Lower leg skin (tissue), 4 donors: Measurements from ENCODE around the gene ZNF24. TPM values are rescaled to one million over a fixed set of nuclear protein-coding genes. Genes with fewer than 3 reads are reported as not detected.

Source experiments
- DNase-seq, 2 donors: peaks; one replicate each; pipeline ENCODE4 v3.0.0-alpha.2; 2019; ENCODE audit warnings: low spot score in 2 of 2
- H3K4me3 ChIP-seq: fragments of 200-600 bp; sonication (generic); 2 replicates; pipeline ENCODE4 v1.5.1; 2017; ENCODE audit warnings: mild to moderate bottlenecking, low read depth; ENCODE audit not compliant: poor library complexity, severe bottlenecking
- CTCF ChIP-seq, 3 donors: fragments of 450-650 bp; IDR thresholded peaks; one replicate each; pipeline ENCODE4 v1.5.1; 2016; ENCODE audit warnings: antibody characterized with exemption in 3 of 3, mild to moderate bottlenecking in 3 of 3, moderate library complexity in 2 of 3
- POLR2A ChIP-seq, 2 donors: fragments of 450-650 bp; IDR thresholded peaks; one replicate each; pipeline ENCODE4 v1.6.1; 2016 to 2017; ENCODE audit warnings: antibody characterized with exemption in 2 of 2, mild to moderate bottlenecking in 1 of 2, moderate library complexity in 1 of 2
- WGBS, 2 donors: methylation state at CpG; one replicate each; pipeline ENCODE4 v1.1.5; 2018; 5-methylcytosine and 5-hydroxymethylcytosine counted together
- intact Hi-C: fragments of 100-400 bp; cut with DNase I; formaldehyde crosslinking; loops from one replicate; pipeline ENCODE4 v1.15.0; 2023; ENCODE audit warnings: low total_unique reads
- total RNA-seq, 4 donors: library from RNA; depleted of rRNA; stranded (reverse); fragments of >200 nt; gene quantifications; one replicate each; pipeline ENCODE4 v1.1.0, GENCODE V29; 2016

Gene ZNF24
- total RNA-seq, 4 donors from 2014 or later, result 27.2 to 32.4 (median 30.6) TPM

GRCh38 chr18:35387152-35387571, 42.9 kb upstream of the ZNF24 start:
- no peak overlapping the region for H3K4me3 ChIP-seq
- 62 to 69% methylated on average over 3 of the region's 3 CpGs for WGBS, 2 donors
- TF ChIP-seq POLR2A (IDR thresholded peaks at IDR 0.05), result no peak
- TF ChIP-seq CTCF (IDR thresholded peaks at IDR 0.05), result no peak
- no peak for DNase-seq
- intact Hi-C loops, result no loop called here

- H3K4me3 ChIP-seq, result no peak overlapping the region
- intact Hi-C loops, result no loop called here
- TF ChIP-seq POLR2A (IDR thresholded peaks at IDR 0.05) (no peak), CTCF (IDR thresholded peaks at IDR 0.05) (no peak)
- WGBS, 2 donors, result 24 to 25% methylated on average over 7 of the region's 7 CpGs
- peak; percentile 59 to 87 for DNase-seq
Measured at GRCh38 chr18:35386600-35387100, 42.4 kb upstream of the ZNF24 start.

GRCh38 chr18:35383136-35383535, 38.9 kb upstream of the ZNF24 start:
- intact Hi-C loops, result no loop called here
- 91% methylated on average over 2 of the region's 2 CpGs for WGBS, 2 donors
- no peak for DNase-seq
- no peak overlapping the region for H3K4me3 ChIP-seq
- TF ChIP-seq POLR2A (IDR thresholded peaks at IDR 0.05), result no peak
- no peak for TF ChIP-seq CTCF (IDR thresholded peaks at IDR 0.05)

GRCh38 chr18:35379421-35379820, 35.2 kb upstream of the ZNF24 start:
- intact Hi-C loops, result no loop called here
- no peak for TF ChIP-seq CTCF (IDR thresholded peaks at IDR 0.05)
- H3K4me3 ChIP-seq, result no peak overlapping the region
- DNase-seq, result no peak
- WGBS, 2 donors, result 84 to 86% methylated on average over 2 of the region's 2 CpGs

GRCh38 chr18:35378574-35378896, 34.3 kb upstream of the ZNF24 start:
- intact Hi-C loops, result no loop called here
- DNase-seq, result no peak
- TF ChIP-seq CTCF (IDR thresholded peaks at IDR 0.05), result no peak
- no peak for TF ChIP-seq POLR2A (IDR thresholded peaks at IDR 0.05)
- H3K4me3 ChIP-seq, result no peak overlapping the region
- 27 to 33% methylated on average over 4 of the region's 4 CpGs for WGBS, 2 donors

GRCh38 chr18:35377875-35378573, 33.8 kb upstream of the ZNF24 start:
- DNase-seq, result no peak
- intact Hi-C loops, result no loop called here
- TF ChIP-seq POLR2A (IDR thresholded peaks at IDR 0.05) (no peak), CTCF (IDR thresholded peaks at IDR 0.05) (no peak)
- no peak overlapping the region for H3K4me3 ChIP-seq
- WGBS, 2 donors, result 72 to 76% methylated on average over 14 of the region's 14 CpGs
